ENCODE data around the gene GNAL. TPM values are rescaled to one million over a fixed set of nuclear protein-coding genes. Genes with fewer than 3 reads are reported as not detected.
"Not testable (repeated sequence)": the region's sequence is repeated elsewhere in the genome, so short reads cannot be mapped to it uniquely, and the experiment has no call there.

Gene GNAL
- total and polyA plus RNA-seq, 2 of the 4 experiments (the other 2 are of a cell fraction): 0.15 to 0.36 TPM

- H3K79me1 ChIP-seq (ENCODE audit: low read depth in 1 of 2, low read length in 2 of 2): peaks cover 10 to 20% of the 10 kb centered on the region in 2 experiments; a peak in 3 of 4 replicates
- no peaks in the 10 kb centered on the region for H3K27me3 ChIP-seq (ENCODE audit: control insufficient read depth, insufficient read depth, low read length)
- dilution Hi-C loops (cut with HindIII; ENCODE audit: low sequenced_read_pairs, unreplicated experiment): no loop called here
- H3K4me1 ChIP-seq (ENCODE audit: control insufficient read depth, insufficient read depth, low read length): peaks cover 6% of the 10 kb centered on the region
- H4K5ac ChIP-seq (ENCODE audit: low read depth, low read length): no peak overlapping the region
- TF ChIP-seq CEBPB (IDR thresholded peaks at IDR 0.05; ENCODE audit: low read depth, low read length) (0 out of 2 replicates have a peak, but pooled peaks have one; percentile 13), FOS (IDR thresholded peaks at IDR 0.05; ENCODE audit: low read depth, low read length) (no peak)
- H2AFZ ChIP-seq (replicated peaks; ENCODE audit: low read length, poor library complexity): no peak overlapping the region
- no peaks in the 10 kb centered on the region for H3K9me3 ChIP-seq (ENCODE audit: control insufficient read depth, insufficient read depth, low read length)
- no peak overlapping the region for H2BK120ac ChIP-seq (ENCODE audit: low read depth, low read length)
- BruUV-seq (replicated peaks): no TSS peak
- ATAC-seq (ENCODE audit: low read depth) (no peak), DNase-seq (peak; percentile 55)
- H3K4ac ChIP-seq (ENCODE audit: low read depth, low read length): no peak overlapping the region
- no peak overlapping the region for H2BK20ac ChIP-seq (ENCODE audit: low read depth, low read length)
- H2BK5ac ChIP-seq (ENCODE audit: low read depth, low read length, poor library complexity, severe bottlenecking): peak overlapping the region; percentile 15
- no peak overlapping the region for H2AK5ac ChIP-seq (ENCODE audit: low read depth, low read length)
- H3K18ac ChIP-seq (ENCODE audit: low read depth, low read length): no peak overlapping the region
- H3K27ac ChIP-seq (ENCODE audit: insufficient read depth, low read length): 0 out of 2 replicates have a peak overlapping the region, but pooled peaks have one; percentile 7
- H3K4me2 ChIP-seq (ENCODE audit: low read depth, low read length): no peak overlapping the region; the same call in none of the 2 replicates
- CTCF ChIA-PET: interaction anchor here (0.7 kb wide), 1 partner anchor 1046 kb away, joined by 3 read pairs; no protein-coding TSS in a partner anchor
- no CpG with 5 or more reads among the region's 2 CpGs for WGBS, 2 experiments (ENCODE audit: extremely low coverage in 2 of 2, insufficient read length in 1 of 2)
- no peak overlapping the region for H3K56ac ChIP-seq (ENCODE audit: extremely low read depth, insufficient read depth, low read length)
- in situ Hi-C loops (cut with MboI; ENCODE audit: low sequenced_read_pairs): no loop called here
- H4K8ac ChIP-seq (ENCODE audit: low read depth in 2 of 2, low read length in 2 of 2): peak overlapping the region in 1 of 2 experiments; percentile 91; a peak in 1 of 4 replicates
- no peak overlapping the region for H3K14ac ChIP-seq (replicated peaks; ENCODE audit: low read depth, low read length)
- no peak overlapping the region; the same call in 1 of the 2 replicates for H3K9ac ChIP-seq (ENCODE audit: low read depth, low read length)
- no peak overlapping the region for H2AK9ac ChIP-seq (replicated peaks; ENCODE audit: low read depth, low read length, poor library complexity)
- no peak overlapping the region for H4K91ac ChIP-seq (ENCODE audit: insufficient read depth, low read depth, low read length)
- intact Hi-C loops (cut with micrococcal nuclease): loop anchor here (2.0 to 10.0 kb wide), 3 partner anchors 59 to 1315 kb away; partner anchors contain the start of gene CHMP1B
- H3K23ac ChIP-seq (ENCODE audit: low read depth, low read length): no peak overlapping the region
- POLR2A ChIA-PET (ENCODE audit: unreplicated experiment): no interaction called here
- H3K9me1 ChIP-seq (ENCODE audit: insufficient read depth, low read length): peaks cover 12% of the 10 kb centered on the region
- H3K4me3 ChIP-seq (ENCODE audit: insufficient read depth, low read depth, low read length): peak overlapping the region; percentile 3; the same call in 1 of the 2 replicates
- no peak overlapping the region for H2BK15ac ChIP-seq (ENCODE audit: low read depth, low read length)
- no peaks in the 10 kb centered on the region for H4K20me1 ChIP-seq (ENCODE audit: insufficient read depth, low read length)
- peaks cover 3% of the 10 kb centered on the region; the same call in 1 of the 2 replicates for H3K36me3 ChIP-seq (ENCODE audit: control insufficient read depth, insufficient read depth, low read length)
Observed at GRCh38 chr18:11909591-11910026, 220.5 kb downstream of the GNAL start.

- H3K9me3 ChIP-seq (ENCODE audit: control insufficient read depth, insufficient read depth, low read length); H3K79me1 ChIP-seq (ENCODE audit: low read depth in 1 of 2, low read length in 2 of 2); in situ Hi-C loops (cut with MboI; ENCODE audit: low sequenced_read_pairs); DNase-seq; H3K4me3 ChIP-seq (ENCODE audit: insufficient read depth, low read depth, low read length); H3K9me1 ChIP-seq (ENCODE audit: insufficient read depth, low read length); H2BK120ac ChIP-seq (ENCODE audit: low read depth, low read length); H4K5ac ChIP-seq (ENCODE audit: low read depth, low read length); H2AFZ ChIP-seq (replicated peaks; ENCODE audit: low read length, poor library complexity); H2AK9ac ChIP-seq (replicated peaks; ENCODE audit: low read depth, low read length, poor library complexity); dilution Hi-C loops (cut with HindIII; ENCODE audit: low sequenced_read_pairs, unreplicated experiment); H3K4me1 ChIP-seq (ENCODE audit: control insufficient read depth, insufficient read depth, low read length); POLR2A ChIA-PET (ENCODE audit: unreplicated experiment); H3K9ac ChIP-seq (ENCODE audit: low read depth, low read length); H4K91ac ChIP-seq (ENCODE audit: insufficient read depth, low read depth, low read length); H3K36me3 ChIP-seq (ENCODE audit: control insufficient read depth, insufficient read depth, low read length); H3K56ac ChIP-seq (ENCODE audit: extremely low read depth, insufficient read depth, low read length); H3K18ac ChIP-seq (ENCODE audit: low read depth, low read length); H3K4ac ChIP-seq (ENCODE audit: low read depth, low read length); H4K20me1 ChIP-seq (ENCODE audit: insufficient read depth, low read length); H3K14ac ChIP-seq (replicated peaks; ENCODE audit: low read depth, low read length); H2BK5ac ChIP-seq (ENCODE audit: low read depth, low read length, poor library complexity, severe bottlenecking); H3K23ac ChIP-seq (ENCODE audit: low read depth, low read length); H3K27ac ChIP-seq (ENCODE audit: insufficient read depth, low read length); BruUV-seq (replicated peaks); H2BK20ac ChIP-seq (ENCODE audit: low read depth, low read length); ATAC-seq (ENCODE audit: low read depth); H2AK5ac ChIP-seq (ENCODE audit: low read depth, low read length); H2BK15ac ChIP-seq (ENCODE audit: low read depth, low read length); H3K27me3 ChIP-seq (ENCODE audit: control insufficient read depth, insufficient read depth, low read length); H4K8ac ChIP-seq (ENCODE audit: low read depth in 2 of 2, low read length in 2 of 2); H3K4me2 ChIP-seq (ENCODE audit: low read depth, low read length): not testable (repeated sequence)
- CTCF ChIA-PET: interaction anchor here (0.7 kb wide), 1 partner anchor 394 kb away, joined by 4 read pairs; no protein-coding TSS in a partner anchor
- intact Hi-C loops (cut with micrococcal nuclease): loop anchor here (10.0 kb wide), 1 partner anchor 1322 kb away; no protein-coding TSS in a partner anchor
- WGBS, 2 experiments (ENCODE audit: extremely low coverage in 2 of 2, insufficient read length in 1 of 2): 82% methylated on average over 2 of the region's 4 CpGs; no CpG with 5 or more reads in 1 of the 2 experiments
Observed at GRCh38 chr18:11916880-11917279, 227.8 kb downstream of the GNAL start.
